ENCODE data around the gene KRT74. TPM values are rescaled to one million over a fixed set of nuclear protein-coding genes. Genes with fewer than 3 reads are reported as not detected.

KRT74 gene
- total and polyA plus RNA-seq, 2 of the 8 experiments (the other 6 are each of a cell fraction or from before 2014, with no cell fraction given) = not detected

- TF ChIP-seq RFX5 (IDR thresholded peaks at IDR 0.05; ENCODE audit: borderline replicate concordance, low read depth, low read length) (no peak), TAF1 (IDR thresholded peaks at IDR 0.05; ENCODE audit: low read depth, low read length) (no peak), SIX5 (IDR thresholded peaks at IDR 0.05; ENCODE audit: low read depth, low read length) (no peak), EGR1 (IDR thresholded peaks at IDR 0.05; ENCODE audit: borderline replicate concordance, low read depth, low read length) (no peak)
These were observed 3.1 kb downstream of the KRT74 start (continued) for GRCh38 chr12:52570511-52570910.
